Stimulated activated CD8-positive, alpha-beta memory T cell treated with anti-CD3 and anti-CD28 coated beads, Interleukin-12 subunit alpha, Interleukin-12 subunit beta, amount 100 ng/mL, for 4 hours (primary cell): ENCODE data around the gene VGLL3.

Experiments used
- DNase-seq: peaks from one replicate; pipeline ENCODE4 v3.0.0-alpha.2; 2020; ENCODE audit warnings: low read depth

The VGLL3 gene

DNA sequence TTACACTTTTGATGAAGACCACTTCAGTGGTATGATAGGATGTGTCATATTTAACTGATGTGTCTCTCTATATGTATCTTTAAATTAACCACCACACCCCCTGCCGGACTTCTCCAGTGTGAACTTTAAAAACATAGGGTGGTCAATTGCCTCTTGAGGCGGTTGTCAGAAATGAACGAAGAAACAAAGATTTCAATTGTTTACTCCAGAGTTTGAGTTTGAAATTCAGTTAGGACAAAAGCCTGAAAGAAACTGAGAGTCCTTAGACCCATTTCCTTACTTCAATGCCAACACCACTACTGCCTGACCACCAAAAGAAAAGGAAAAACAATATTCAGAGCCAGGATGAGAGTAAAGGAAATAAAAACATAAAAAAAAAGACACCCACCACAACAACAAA, 40.2 kb downstream of the VGLL3 start:
- no peak for DNase-seq

DNA sequence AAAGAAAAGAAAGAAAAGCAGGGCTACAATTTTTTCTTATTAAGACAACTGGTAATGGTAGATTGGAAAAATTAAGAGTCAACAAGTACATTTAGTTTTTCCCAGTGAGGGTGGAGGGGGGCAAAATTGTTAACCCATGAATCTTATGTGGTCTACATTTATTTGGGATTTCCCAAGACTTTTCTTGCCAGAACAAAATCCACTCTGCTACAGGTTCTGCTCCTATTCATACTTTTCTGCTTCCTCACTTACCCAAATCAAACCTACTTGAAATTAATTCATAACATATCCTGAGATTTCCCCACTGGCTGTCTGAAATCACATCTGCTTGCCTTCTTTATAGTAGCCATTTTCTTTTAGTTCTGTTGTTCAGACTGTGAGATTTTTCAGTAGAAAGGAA, 41.1 kb downstream of the VGLL3 start:
- no peak for DNase-seq

GRCh38 chr3:86948822-86949221, 42.1 kb downstream of the VGLL3 start:
- no peak for DNase-seq

DNA sequence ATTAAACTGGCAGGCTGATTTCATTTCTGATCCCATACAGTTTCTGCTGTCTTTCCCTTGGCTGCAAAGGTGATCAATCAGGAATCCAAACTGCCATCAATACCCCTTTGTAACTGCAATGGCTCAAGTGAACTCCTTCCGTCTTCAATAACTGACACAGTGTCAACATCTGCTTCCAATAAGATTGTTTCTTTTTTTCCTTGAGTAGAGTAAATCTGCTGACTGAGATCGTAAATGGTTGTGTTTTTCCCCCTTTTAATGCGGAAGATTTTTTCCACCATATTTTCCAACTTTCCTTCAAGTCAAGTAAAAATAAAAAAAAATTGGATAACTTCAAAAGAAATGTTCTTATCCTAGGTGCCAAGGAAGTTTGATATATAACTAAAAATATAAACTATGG, 48.7 kb downstream of the VGLL3 start:
- DNase-seq: no peak

DNA sequence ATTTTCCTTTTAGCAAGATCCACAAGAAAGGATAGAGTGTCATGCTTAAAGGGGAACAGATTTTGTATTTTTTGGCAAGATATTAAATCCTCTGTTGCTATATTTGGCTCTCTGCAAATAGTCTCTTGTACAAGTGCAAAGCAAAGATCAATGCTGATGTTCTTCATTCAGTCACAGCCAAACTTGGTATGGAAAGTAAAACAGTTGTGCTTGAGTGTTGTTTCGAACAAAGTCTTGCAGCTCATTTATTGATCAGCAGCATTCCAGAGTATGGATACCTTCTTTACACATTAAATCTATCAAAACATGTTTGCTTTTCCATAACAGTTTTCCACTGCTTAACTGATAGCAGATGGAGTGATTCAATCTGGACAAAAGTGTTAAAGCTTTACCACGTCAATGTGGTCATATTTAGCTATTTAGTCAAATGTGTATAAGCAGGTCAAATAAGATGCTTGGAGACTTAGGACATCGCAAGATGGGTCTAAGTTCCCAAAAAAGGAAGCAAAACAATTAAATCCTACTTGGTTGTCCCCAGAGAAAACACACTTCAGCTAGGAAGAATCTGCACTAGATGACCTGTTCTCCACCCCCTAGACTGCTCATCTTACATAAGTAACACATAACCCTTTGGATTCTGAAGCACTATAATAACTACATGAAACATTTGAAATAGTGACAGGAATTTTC, 52.4 kb downstream of the VGLL3 start:
- no peak for DNase-seq

DNA sequence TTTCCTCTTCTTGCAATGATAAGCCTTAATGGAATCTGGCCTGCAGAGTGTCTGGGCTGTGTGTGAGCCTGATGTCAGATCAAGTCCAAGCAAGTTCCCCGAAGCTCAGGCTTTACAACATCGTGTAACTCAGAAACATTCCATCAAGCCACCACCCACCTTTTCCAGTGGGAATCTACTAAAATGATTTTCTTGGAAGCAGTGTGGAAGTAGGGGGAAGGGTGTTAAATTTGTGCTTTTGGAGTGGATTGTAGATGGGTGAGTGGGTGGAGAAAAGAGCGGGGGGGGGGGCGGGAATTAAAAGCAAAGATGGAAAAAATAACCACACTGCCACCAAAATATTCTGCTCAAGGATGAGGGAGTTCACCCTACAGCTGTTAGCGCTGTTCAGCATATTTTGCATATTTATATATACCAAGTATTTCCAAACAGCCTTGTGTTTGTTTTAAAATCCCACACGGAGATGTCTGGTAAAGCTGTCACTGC, 53.6 kb downstream of the VGLL3 start:
- DNase-seq: no peak

DNA sequence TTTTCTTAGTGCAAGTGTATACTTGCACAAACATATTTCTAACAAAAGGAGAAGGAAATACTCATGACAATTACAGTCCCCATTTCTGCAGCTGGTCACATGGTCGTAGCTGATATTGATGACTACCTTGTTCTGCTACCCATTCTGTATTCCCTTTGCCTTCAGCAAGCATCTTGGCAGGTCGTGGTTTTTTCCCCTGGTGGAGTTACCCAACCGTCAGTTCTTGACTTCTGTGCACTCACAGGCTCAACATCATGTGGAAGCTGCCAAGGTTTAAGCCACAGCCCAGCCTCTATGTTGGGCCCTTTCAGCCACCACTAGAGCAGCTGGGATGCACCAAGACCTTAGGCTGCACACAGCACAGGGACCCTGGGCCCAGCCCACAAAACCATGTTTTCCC, 56.1 kb downstream of the VGLL3 start:
- DNase-seq: no peak

- no peak for DNase-seq
Observed at GRCh38 chr3:86930831-86931230, 60.1 kb downstream of the VGLL3 start.

- no peak for DNase-seq
Observed at GRCh38 chr3:86930181-86930580, 60.8 kb downstream of the VGLL3 start.

DNA sequence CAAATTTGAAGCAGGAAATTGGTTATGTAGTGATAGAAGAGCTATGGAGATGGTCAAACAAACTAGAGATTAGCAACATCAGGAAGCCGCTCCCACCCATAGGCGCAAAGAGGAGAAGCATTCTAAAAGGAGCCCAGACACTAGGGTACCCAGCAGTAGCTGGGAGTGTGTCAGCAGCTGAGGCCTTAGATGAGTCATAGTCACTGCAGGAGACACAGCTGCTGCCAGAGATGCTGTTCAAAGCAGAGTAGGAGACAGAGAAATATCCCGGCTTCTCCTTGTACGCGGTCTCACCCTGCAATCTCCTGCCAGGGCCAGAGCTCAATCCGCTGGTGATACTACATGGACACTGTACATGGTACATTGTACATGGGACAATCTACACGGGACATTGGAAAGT, 61.9 kb downstream of the VGLL3 start:
- DNase-seq: no peak

GRCh38 chr3:86923071-86923491, 67.9 kb downstream of the VGLL3 start:
- DNase-seq: no peak

DNA sequence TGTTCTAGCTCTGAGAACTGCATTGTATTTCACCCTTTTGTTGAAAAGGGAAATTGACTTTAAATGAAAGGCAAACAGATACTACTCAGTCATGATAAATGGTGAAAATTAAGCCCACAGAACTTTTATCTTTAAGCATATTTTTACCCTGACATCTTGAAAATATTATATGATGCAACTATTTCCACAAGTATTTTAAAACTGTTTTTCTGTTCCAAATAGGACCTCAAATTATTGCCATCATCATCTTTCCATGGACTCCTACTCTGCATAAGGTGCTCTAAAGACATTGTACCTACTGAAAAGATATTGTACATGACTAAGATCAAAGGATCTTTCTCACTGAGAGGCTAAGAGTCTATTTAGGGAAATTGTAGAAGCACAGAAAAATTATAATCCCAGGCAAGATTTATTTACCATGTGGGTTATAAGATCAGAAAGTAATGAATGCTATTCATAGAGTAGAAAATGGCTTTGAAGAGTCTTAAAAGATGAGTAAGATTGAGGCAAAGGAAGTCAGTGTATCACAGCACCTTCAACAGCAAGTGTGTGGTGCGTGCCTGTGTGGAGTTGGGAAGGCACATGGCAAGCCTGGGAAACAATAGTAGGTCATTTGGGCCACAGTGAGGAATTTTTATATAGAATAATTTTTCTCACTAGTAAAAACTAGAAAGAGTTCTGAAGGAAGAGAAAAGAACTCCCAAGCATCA, 68.8 kb downstream of the VGLL3 start:
- no peak for DNase-seq

DNA sequence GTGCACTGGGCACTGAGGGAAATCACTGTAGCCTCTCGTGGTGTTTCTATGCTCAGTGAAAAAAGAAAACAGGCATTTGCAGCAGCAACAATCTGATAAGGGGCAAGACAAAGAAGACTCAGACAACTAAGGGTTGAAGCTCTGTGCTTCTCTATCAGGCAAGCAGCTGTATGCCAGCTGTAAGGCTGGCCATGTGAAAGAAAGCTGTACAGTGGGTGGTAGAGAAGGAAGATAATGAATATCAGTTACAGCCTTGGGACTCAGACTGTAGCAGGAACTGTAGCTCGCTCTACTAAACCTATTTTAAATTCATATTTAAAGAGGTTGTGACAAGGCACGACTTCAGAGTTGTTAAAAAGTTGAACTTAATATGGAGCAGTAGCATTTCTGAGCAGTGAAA, 76.3 kb downstream of the VGLL3 start:
- no peak for DNase-seq

- DNase-seq: no peak
Observed at GRCh38 chr3:86913160-86913559, 77.8 kb downstream of the VGLL3 start.

DNA sequence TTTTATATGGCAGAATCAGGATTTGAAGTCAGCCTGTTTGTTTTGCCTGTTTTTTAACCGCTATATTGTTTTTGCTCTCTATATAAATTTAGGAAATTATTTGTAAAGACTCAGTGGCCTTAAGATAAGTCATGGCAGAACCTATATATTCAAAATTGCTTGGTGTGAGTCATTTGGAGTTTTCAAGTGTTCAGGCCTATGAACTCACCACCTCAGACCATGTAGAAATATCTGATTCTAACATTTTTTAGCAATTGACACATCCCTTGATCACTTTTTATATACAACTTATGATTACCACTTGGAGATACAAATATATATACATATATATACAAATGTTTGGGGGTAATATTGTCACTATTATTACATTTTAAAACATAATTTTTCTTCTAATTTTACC, 95.7 kb downstream of the VGLL3 start:
- no peak for DNase-seq

- no peak for DNase-seq
Observed at GRCh38 chr3:86890741-86891396, 100.1 kb downstream of the VGLL3 start.
